ENCODE data around the gene RNF182. TPM values are rescaled to one million over a fixed set of nuclear protein-coding genes. Genes with fewer than 3 reads are reported as not detected.

Gene RNF182
- polyA plus RNA-seq, 3 donors = not detected

DNA sequence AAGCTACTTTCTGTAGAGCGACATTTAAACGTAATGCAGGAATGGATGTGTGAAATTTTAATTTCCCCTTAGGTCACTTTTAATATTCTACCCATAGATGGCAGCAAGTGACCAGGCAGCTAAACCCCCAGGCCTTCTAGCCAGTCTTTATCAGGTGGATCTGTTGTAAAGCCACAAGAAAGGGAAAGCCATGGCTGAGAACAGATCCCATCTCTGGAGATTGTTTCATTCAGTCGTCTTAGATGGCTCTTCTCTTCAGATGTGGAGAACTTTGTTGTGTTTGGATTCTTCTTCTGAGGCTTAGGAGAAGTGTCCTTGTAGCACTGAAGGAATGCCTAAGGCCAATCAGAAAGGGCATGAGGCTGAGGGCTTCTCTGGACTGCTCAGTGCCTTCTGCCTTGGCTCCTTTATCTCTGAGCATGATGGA lies 15.8 kb upstream of the RNF182 start:
- H3K4me1 Mint-ChIP-seq = peaks cover 2% of the 10 kb centered on the region
- Histone ChIP-seq H3K79me2 (ENCODE audit: insufficient read depth, low read length) (no peaks in the 10 kb centered on the region), H3K4me2 (replicated peaks; ENCODE audit: extremely low read depth, low read length, poor library complexity, severe bottlenecking) (no peak overlapping the region), H2AFZ (ENCODE audit: insufficient read depth, low read depth, low read length, poor library complexity, severe bottlenecking) (no peak overlapping the region), H3K9me3 (replicated peaks in 1 of 2; ENCODE audit: control insufficient read depth in 1 of 2, insufficient read depth in 1 of 2, low read length in 2 of 2) (no peaks in the 10 kb centered on the region), H3K36me3 (replicated peaks in 1 of 2; ENCODE audit: control insufficient read depth in 1 of 2, insufficient read depth in 2 of 2, low read length in 2 of 2) (no peaks in the 10 kb centered on the region), H4K20me1 (ENCODE audit: insufficient read depth, low read length) (no peaks in the 10 kb centered on the region), H3K4me3 (replicated peaks in 1 of 3; ENCODE audit: low read depth in 2 of 3, low read length in 3 of 3) (no peak overlapping the region), H3K4me1 (ENCODE audit: control insufficient read depth in 1 of 2, insufficient read depth in 2 of 2, low read length in 2 of 2) (no peaks in the 10 kb centered on the region), H3K27ac (ENCODE audit: low read depth in 1 of 2, low read length in 2 of 2) (no peak overlapping the region), H3K9ac (ENCODE audit: insufficient read depth, low read length, poor library complexity, severe bottlenecking) (no peak overlapping the region), H3K27me3 (ENCODE audit: control insufficient read depth in 2 of 2, insufficient read depth in 2 of 2, low read length in 2 of 2) (peaks cover 0 to 3% of the 10 kb centered on the region in 2 donors)
- peak; percentile 31 to 62 (median 53) for DNase-seq
- TF ChIP-seq, protein P1, sequence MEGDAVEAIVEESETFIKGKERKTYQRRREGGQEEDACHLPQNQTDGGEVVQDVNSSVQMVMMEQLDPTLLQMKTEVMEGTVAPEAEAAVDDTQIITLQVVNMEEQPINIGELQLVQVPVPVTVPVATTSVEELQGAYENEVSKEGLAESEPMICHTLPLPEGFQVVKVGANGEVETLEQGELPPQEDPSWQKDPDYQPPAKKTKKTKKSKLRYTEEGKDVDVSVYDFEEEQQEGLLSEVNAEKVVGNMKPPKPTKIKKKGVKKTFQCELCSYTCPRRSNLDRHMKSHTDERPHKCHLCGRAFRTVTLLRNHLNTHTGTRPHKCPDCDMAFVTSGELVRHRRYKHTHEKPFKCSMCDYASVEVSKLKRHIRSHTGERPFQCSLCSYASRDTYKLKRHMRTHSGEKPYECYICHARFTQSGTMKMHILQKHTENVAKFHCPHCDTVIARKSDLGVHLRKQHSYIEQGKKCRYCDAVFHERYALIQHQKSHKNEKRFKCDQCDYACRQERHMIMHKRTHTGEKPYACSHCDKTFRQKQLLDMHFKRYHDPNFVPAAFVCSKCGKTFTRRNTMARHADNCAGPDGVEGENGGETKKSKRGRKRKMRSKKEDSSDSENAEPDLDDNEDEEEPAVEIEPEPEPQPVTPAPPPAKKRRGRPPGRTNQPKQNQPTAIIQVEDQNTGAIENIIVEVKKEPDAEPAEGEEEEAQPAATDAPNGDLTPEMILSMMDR (IDR thresholded peaks at IDR 0.05) = peak; percentile 80
- peaks cover 4 to 15% (median 9%) of the 10 kb centered on the region in 3 donors for H3K27me3 Mint-ChIP-seq (ENCODE audit: low read depth in 3 of 3)
- H3K36me3 Mint-ChIP-seq = no peaks in the 10 kb centered on the region
- no peak overlapping the region for H3K27ac Mint-ChIP-seq
- H3K9me3 Mint-ChIP-seq = no peaks in the 10 kb centered on the region
- no peak overlapping the region for H3K4me3 Mint-ChIP-seq
- intact Hi-C loops (cut with micrococcal nuclease) = loop anchor here (2.0 kb wide), 1 partner anchor 236 kb away; no protein-coding TSS in a partner anchor
- 0% methylated on average over 1 of the region's 3 CpGs for WGBS (ENCODE audit: insufficient coverage)

DNA sequence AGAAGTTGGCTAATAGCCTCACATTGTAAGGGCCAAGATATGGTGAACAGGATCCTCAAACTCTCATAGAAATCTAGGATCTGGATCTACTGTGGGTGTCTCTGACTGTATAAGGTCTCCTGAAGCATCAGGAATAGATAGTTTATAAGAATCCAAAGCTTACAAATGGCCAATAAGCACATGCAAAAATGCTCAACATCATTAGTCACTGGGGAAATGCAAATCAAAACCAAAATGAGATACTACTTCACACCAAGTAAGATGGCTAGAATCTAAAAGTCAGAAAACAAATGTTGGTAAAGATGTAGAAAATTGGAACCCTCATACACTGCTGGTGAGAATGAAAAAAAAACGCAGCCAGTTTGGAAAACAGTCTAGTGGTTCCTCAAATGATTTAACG lies 14.3 kb upstream of the RNF182 start:
- no peak overlapping the region for H3K27ac ChIP-seq (ENCODE audit: low read depth in 1 of 2, low read length in 2 of 2)
- intact Hi-C loops (cut with micrococcal nuclease) = loop anchor here in 1 of 2 donors (10.0 kb wide), 1 partner anchor 154 kb away; no protein-coding TSS in a partner anchor

More for the DNA sequence above, 14.3 kb upstream of the RNF182 start:
- no peak for DNase-seq
- no CpG with 5 or more reads among the region's 2 CpGs for WGBS (ENCODE audit: insufficient coverage)
- Mint-ChIP-seq H3K27me3 (ENCODE audit: low read depth in 3 of 3) (peaks cover 2 to 12% (median 9%) of the 10 kb centered on the region in 3 donors), H3K4me1 (peaks cover 2% of the 10 kb centered on the region), H3K4me3 (no peak overlapping the region), H3K9me3 (no peaks in the 10 kb centered on the region), H3K36me3 (no peaks in the 10 kb centered on the region), H3K27ac (no peak overlapping the region)
- H3K36me3 ChIP-seq (replicated peaks in 1 of 2; ENCODE audit: control insufficient read depth in 1 of 2, insufficient read depth in 2 of 2, low read length in 2 of 2) = no peaks in the 10 kb centered on the region
- H3K4me3 ChIP-seq (replicated peaks in 1 of 3; ENCODE audit: low read depth in 2 of 3, low read length in 3 of 3) = no peak overlapping the region
- H3K9ac ChIP-seq (ENCODE audit: insufficient read depth, low read length, poor library complexity, severe bottlenecking) = no peak overlapping the region
- no peaks in the 10 kb centered on the region for H3K79me2 ChIP-seq (ENCODE audit: insufficient read depth, low read length)
- H3K9me3 ChIP-seq (replicated peaks in 1 of 2; ENCODE audit: control insufficient read depth in 1 of 2, insufficient read depth in 1 of 2, low read length in 2 of 2) = no peaks in the 10 kb centered on the region
- H3K4me2 ChIP-seq (replicated peaks; ENCODE audit: extremely low read depth, low read length, poor library complexity, severe bottlenecking) = no peak overlapping the region
- TF ChIP-seq, protein P1 (IDR thresholded peaks at IDR 0.05) = no peak
- no peaks in the 10 kb centered on the region for H4K20me1 ChIP-seq (ENCODE audit: insufficient read depth, low read length)
- no peak overlapping the region for H2AFZ ChIP-seq (ENCODE audit: insufficient read depth, low read depth, low read length, poor library complexity, severe bottlenecking)
- H3K4me1 ChIP-seq (ENCODE audit: control insufficient read depth in 1 of 2, insufficient read depth in 2 of 2, low read length in 2 of 2) = no peaks in the 10 kb centered on the region
- H3K27me3 ChIP-seq (ENCODE audit: control insufficient read depth in 2 of 2, insufficient read depth in 2 of 2, low read length in 2 of 2) = peaks cover 0 to 3% of the 10 kb centered on the region in 2 donors

Measured in CD14-positive monocyte (primary cell).